NCI-H1417 (cell line): ENCODE data around the gene PCDH1.
A peak's percentile ranks its signal among the peaks of the same experiment; 100 is the strongest.

Experiments used
- DNase-seq, 3 experiments: peaks; one replicate each; lab custom pipeline; 2025; lab: John Stamatoyannopoulos, UW

The PCDH1 gene

GRCh38 chr5:141853895-141854626, 24.1 kb downstream of the PCDH1 start:
- no peak for DNase-seq

- no peak for DNase-seq
Measured at GRCh38 chr5:141852448-141852847, 25.8 kb downstream of the PCDH1 start.

GRCh38 chr5:141851195-141851874, 26.9 kb downstream of the PCDH1 start:
- DNase-seq = no peak

DNA sequence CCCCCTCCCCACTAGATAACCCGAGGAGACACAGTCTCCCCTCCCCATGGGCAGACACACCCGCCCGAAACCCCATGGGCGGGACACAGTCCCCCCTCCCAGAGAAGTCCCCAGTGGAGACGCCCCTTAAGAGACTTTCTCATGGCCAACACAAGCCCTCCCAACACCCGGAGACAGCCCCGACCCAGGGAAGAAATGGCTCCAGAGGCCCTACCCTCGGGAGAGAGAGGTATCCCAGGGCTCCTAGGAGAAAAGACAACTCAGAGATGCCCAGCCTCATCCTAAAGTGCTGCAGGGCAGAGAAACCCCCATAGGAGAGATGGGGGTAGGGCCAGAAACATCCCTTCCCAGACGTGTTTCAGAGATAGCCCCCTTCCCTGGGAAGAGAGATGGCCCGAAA, 27.4 kb downstream of the PCDH1 start:
- peak in 1 of 3 experiments; percentile 2 for DNase-seq

DNA sequence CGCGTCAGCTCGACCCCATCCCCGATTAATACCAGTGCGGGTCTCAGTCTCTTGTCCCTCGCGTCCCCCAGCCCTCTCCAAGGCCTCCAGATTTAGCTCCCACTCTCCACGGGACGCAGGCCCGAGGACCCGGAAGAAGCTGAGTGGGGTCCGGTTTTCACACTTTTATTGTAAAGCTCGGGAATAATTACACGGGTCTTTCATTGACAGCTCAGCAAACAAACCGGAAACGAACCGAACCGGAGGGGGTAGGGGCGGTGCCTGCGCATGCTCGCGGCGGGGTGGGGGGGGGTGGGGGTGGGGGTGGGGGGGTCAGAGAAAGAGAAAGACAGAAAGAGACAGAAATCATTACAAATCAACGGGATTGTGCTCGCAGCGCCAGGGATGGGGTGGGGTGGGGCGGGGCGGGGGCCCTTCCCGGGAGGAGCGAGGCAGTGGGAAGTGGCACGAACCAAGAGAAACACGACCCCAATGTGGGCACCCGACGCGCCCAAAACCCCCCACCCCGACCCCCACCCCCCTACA, 27.9 kb downstream of the PCDH1 start:
- peak in 1 of 3 experiments; percentile 81 for DNase-seq

DNA sequence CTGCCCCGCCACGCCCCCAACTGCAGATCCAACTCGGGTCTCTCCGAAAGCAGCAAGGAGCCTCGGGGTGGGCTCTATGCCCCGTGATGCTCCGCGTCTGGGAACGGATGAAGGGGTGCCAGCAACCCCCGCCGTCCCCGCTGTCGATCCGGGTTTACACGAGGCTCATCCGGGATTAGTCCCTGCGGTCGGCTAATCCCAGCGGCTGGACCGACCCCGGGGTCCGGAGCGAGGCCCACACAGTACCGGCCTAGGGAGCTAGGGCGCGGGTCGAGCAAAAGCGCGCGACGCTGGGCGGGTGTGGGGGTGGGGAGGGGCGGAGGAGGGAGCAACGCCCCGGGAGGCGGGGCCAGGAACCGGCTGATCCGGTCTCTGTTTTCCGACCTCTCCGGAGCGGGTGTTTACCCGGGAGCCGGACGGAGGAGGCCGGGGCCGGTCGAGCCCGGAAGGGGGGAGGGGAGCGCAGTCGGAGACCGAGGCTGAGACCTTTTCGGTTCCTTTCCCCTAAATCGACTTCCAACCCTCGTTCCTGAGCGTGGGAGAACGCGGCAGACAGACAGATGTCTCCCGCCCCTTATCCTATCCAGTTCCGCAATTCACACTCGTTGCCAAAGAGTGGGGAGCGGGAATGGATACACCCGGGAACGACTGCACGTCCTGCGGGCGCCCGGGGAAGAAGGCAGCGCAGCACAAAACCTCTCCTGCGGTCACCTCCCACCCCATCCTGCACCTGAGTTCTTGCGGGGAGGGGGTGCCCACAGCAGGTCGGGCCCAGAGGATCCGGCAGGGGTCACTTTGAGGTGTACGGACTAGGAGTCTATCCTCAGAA, 28.6 kb downstream of the PCDH1 start:
- DNase-seq = peak; percentile 82 to 87 (median 86)

- DNase-seq = peak; percentile 45 to 79 (median 69)
Measured at GRCh38 chr5:141848744-141849414, 29.3 kb downstream of the PCDH1 start.

DNA sequence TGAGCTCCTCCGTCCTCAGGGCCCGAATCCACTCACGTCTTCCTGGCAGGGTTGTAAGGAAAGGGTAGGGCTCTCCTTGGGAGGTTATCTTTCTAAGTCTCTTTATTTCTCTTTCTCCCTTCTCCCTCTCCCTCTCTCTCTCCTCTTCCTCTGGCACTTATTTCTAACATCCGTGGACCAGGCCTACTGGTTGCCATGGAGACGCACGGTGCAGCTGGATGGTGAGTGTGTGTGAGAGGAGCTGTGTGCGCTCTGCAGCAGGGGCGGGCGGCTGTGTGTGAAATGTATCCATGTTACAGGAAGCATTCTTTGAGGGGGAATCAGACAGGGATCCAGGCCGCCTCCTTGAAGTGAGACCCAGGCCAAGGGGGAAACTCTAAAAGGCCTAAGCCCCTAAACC, 32.2 kb downstream of the PCDH1 start:
- DNase-seq = peak; percentile 49 to 91 (median 68)

GRCh38 chr5:141845371-141845851, 32.8 kb downstream of the PCDH1 start:
- peak in 2 of 3 experiments; percentile 45 to 73 for DNase-seq

DNA sequence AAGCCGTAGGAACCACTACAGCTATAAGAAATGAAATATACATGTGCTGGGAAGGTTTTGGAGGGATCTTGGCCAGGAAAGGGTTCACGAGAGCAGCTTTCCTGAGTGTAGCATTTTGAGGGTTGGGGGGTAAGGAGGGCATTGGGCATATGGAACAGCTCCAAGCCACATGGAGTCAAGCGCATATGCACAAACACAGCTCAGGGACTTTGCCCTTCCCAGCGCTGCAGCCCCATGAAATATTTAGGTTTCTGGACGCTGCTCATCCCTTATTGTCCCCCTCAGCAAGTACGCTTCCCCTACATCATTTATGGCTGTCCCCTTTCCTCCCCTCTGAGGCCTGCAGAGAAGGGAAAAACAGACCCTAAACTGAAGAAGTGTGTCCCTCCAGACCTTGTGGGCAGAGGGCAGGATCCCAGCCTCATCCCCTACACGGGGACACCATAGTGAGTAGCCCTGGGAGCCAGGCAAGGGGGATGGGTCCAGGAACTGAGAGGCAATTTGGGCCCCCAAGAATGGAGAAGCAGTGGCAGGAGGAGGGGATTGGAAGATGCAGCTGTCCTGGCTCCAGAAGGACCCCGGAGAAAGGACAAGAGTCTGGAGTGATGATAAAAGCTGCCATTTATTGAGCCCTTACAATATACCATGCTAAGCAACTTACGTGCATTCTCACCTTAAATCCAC, 33.7 kb downstream of the PCDH1 start:
- DNase-seq = no peak

GRCh38 chr5:141843156-141843927, 34.9 kb downstream of the PCDH1 start:
- DNase-seq = peak in 1 of 3 experiments; percentile 34

GRCh38 chr5:141841378-141842180, 36.6 kb downstream of the PCDH1 start:
- peak in 2 of 3 experiments; percentile 72 to 76 for DNase-seq

- peak in 1 of 3 experiments; percentile 20 for DNase-seq
Measured at GRCh38 chr5:141840826-141841360, 37.3 kb downstream of the PCDH1 start.

DNA sequence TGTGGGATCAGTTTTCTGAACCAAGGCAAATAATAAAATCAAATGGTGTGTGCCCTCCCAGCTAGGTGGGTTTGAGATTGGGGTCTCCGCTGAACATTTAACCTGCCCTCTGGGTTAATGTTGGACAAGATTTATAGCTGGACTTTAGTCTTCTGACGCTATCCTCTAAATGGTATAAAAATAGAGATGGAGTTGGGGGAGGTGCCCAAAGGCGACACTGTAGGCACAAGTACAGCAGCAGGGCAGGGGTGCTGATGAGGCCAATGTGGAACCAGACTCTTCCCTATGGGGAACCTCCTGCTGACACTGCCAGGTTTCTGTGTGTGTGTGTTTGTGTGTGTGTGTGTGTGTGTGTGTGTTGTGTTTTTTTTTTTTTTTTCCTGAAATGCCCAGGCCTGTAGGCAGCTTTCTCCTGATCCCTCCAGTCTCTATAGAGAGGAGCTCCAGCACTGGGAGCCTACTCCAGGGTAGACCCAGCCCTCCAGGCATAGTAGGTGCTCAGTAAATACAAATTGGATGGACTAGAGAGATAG, 37.9 kb downstream of the PCDH1 start:
- no peak for DNase-seq

- no peak for DNase-seq
Measured at GRCh38 chr5:141839015-141839513, 39.1 kb downstream of the PCDH1 start.

DNA sequence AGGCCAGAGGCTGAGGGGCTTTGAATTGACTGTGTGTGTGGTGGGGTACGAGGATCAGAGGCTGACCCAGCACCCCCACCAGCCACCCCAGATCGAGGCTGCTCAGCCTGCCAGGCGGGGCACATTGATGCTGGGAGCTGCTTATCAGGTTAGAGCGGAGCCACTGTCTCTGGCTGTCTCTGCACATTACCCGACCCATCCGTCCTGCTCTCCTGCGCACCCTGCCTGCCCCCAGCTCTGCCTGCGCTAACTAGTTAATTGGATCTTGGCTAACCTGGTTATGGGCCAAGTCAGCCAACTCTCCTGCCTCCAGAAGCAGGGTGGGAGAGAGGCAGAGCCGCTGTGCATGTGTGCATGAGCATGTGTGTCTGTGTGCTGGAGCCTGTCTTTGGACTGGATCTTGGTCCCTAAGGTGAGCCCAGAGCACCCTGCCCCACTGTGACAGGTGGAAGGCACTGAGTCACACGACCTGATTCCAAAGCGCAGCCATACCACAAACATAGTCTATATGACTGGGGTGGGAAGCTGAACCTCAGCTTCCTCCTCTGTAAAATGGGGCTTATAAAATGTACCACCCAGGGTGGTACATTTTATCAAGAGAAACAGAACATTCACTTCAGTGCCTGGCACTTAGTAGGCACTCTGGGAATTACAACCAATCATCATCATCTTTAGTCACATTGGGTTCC, 39.7 kb downstream of the PCDH1 start:
- no peak for DNase-seq

DNA sequence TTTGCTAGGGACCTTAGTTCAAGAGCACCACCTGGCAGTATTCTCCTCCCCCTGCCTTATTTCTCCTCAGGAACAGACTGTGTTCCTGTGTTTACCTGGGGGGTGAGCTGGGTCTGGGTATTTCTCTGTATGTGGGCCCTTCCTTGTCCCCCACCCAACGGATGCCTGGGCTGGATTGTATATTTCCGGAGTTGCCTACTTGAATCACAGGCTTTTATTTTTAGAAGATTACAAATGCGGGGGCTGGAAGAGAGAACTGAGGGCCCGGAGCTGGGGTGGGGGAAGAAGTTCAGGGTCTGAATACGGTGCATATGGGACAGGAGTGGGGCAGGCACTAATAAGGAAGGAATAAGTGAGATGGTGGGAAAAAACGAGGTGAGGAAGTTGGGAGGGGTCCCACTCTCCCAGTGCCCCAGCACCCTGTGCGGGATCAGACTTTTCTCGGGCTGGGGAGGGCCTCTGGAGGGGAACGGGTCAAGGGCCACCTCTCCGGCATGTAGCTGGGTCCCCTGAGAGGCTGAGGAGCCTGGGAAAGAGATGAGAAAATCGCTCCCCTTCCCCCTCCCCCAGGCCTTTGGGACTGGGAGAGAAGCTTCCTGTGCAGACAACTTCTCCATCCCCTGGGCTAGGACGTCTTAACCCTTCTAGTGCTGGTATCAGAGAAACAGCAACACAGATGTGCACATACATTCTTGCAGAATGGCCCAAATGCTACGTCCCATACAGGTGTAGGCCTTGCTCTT, 42.1 kb downstream of the PCDH1 start:
- DNase-seq = no peak
